Measurements from ENCODE around the gene TBC1D2. TPM values are rescaled to one million over a fixed set of nuclear protein-coding genes. Genes with fewer than 3 reads are reported as not detected.

TBC1D2 gene
- total and polyA plus RNA-seq, 2 of the 4 experiments (the other 2 are of a cell fraction) = 36.9 to 62.7 TPM

- H3K27ac ChIP-seq (ENCODE audit: insufficient read depth, low read length) = no peak overlapping the region
- H3K23ac ChIP-seq (ENCODE audit: low read depth, low read length) = no peak overlapping the region
- intact Hi-C loops (cut with micrococcal nuclease) (loop anchor here (2.0 to 5.0 kb wide), 2 partner anchors 120 to 269 kb away; partner anchors contain the start of gene TRMO), in situ Hi-C loops (cut with MboI; ENCODE audit: low sequenced_read_pairs) (no loop called here), dilution Hi-C loops (cut with HindIII; ENCODE audit: low sequenced_read_pairs, unreplicated experiment) (no loop called here)
- peaks cover 3% of the 10 kb centered on the region for H3K4me1 ChIP-seq (ENCODE audit: control insufficient read depth, insufficient read depth, low read length)
- H2BK20ac ChIP-seq (ENCODE audit: low read depth, low read length) = no peak overlapping the region
- H3K18ac ChIP-seq (ENCODE audit: low read depth, low read length) = no peak overlapping the region
- peaks cover 12% of the 10 kb centered on the region for H3K9me1 ChIP-seq (ENCODE audit: insufficient read depth, low read length)
- H4K91ac ChIP-seq (ENCODE audit: insufficient read depth, low read depth, low read length) = no peak overlapping the region
- no peaks in the 10 kb centered on the region for H3K36me3 ChIP-seq (ENCODE audit: control insufficient read depth, insufficient read depth, low read length)
- H2AK5ac ChIP-seq (ENCODE audit: low read depth, low read length) = no peak overlapping the region; the same call in 1 of the 2 replicates
- no peak overlapping the region for H3K14ac ChIP-seq (replicated peaks; ENCODE audit: low read depth, low read length)
- peak overlapping the region; percentile 94 for H2AFZ ChIP-seq (replicated peaks; ENCODE audit: low read length, poor library complexity)
- H3K27me3 ChIP-seq (ENCODE audit: control insufficient read depth, insufficient read depth, low read length) = 0 out of 2 replicates have a peak, but pooled peaks cover 3% of the 10 kb centered on the region
- H3K79me1 ChIP-seq (ENCODE audit: low read depth in 1 of 2, low read length in 2 of 2) = peaks cover 0 to 4% of the 10 kb centered on the region in 2 experiments; a peak in 1 of 4 replicates
- peak overlapping the region; percentile 87 for H2AK9ac ChIP-seq (replicated peaks; ENCODE audit: low read depth, low read length, poor library complexity)
- no peak overlapping the region for H3K9ac ChIP-seq (ENCODE audit: low read depth, low read length)
- peak; percentile 9 for ATAC-seq (ENCODE audit: low read depth)
- H3K9me3 ChIP-seq (ENCODE audit: control insufficient read depth, insufficient read depth, low read length) = no peaks in the 10 kb centered on the region
- H3K56ac ChIP-seq (ENCODE audit: extremely low read depth, insufficient read depth, low read length) = no peak overlapping the region
- WGBS, 2 experiments (ENCODE audit: extremely low coverage in 2 of 2, insufficient read length in 1 of 2) = 8% methylated on average over 12 of the region's 47 CpGs; no CpG with 5 or more reads in 1 of the 2 experiments
- ChIA-PET CTCF (interaction anchor here (0.7 kb wide), 1 partner anchor 50 kb away, joined by 3 read pairs; no protein-coding TSS in a partner anchor), POLR2A (ENCODE audit: unreplicated experiment) (no interaction called here)
- no peak overlapping the region for H2BK5ac ChIP-seq (ENCODE audit: low read depth, low read length, poor library complexity, severe bottlenecking)
- DNase-seq = no peak
- H3K4me3 ChIP-seq (ENCODE audit: insufficient read depth, low read depth, low read length) = peak overlapping the region; percentile 77
- BruUV-seq (replicated peaks) = no TSS peak
- no peaks in the 10 kb centered on the region for H4K20me1 ChIP-seq (ENCODE audit: insufficient read depth, low read length)
- peak overlapping the region; percentile 66 for H3K4me2 ChIP-seq (ENCODE audit: low read depth, low read length)
- TF ChIP-seq MXI1 (IDR thresholded peaks at IDR 0.05; ENCODE audit: borderline replicate concordance, low read depth, low read length) = no peak
- TF ChIP-seq FOS (IDR thresholded peaks at IDR 0.05; ENCODE audit: low read depth, low read length) = no peak
- no peak for TF ChIP-seq POLR2A (IDR thresholded peaks at IDR 0.05; ENCODE audit: low read depth, low read length)
- no peak overlapping the region for H4K5ac ChIP-seq (ENCODE audit: low read depth, low read length)
- H4K8ac ChIP-seq (ENCODE audit: low read depth in 2 of 2, low read length in 2 of 2) = no peak overlapping the region
- H3K4ac ChIP-seq (ENCODE audit: low read depth, low read length) = 0 out of 2 replicates have a peak overlapping the region, but pooled peaks have one; percentile 22
- H2BK120ac ChIP-seq (ENCODE audit: low read depth, low read length) = no peak overlapping the region
- H2BK15ac ChIP-seq (ENCODE audit: low read depth, low read length) = no peak overlapping the region
Observed at GRCh38 chr9:98191671-98192502, 63.6 kb downstream of the TBC1D2 start.

All from IMR-90 (cell line).